ENCODE results near the gene OR1C1. TPM values are rescaled to one million over a fixed set of nuclear protein-coding genes. Genes with fewer than 3 reads are reported as not detected.
"Not testable (repeated sequence)": the region's sequence is repeated elsewhere in the genome, so short reads cannot be mapped to it uniquely, and the experiment has no call there.

The OR1C1 gene
- total RNA-seq = not detected
- long read RNA-seq = 0 reads

GRCh38 chr1:247760456-247760855 lies at the start of gene OR1C1:
TSS of gene OR1C1 (minus strand) at chr1:247760556. CDS start at chr1:247758406, 2,150 bp downstream.
- intact Hi-C loops (cut with micrococcal nuclease) = no loop called here
- DNase-seq (no peak), ATAC-seq (no peak)

GRCh38 chr1:247797518-247797917 lies 37.2 kb upstream of the OR1C1 start:
- intact Hi-C loops (cut with micrococcal nuclease) = no loop called here
- no peak for ATAC-seq

GRCh38 chr1:247769603-247770002 lies 9.2 kb upstream of the OR1C1 start:
- DNase-seq = no peak
- intact Hi-C loops (cut with micrococcal nuclease) = no loop called here
- ATAC-seq = no peak

More at GRCh38 chr1:247797518-247797917, 37.2 kb upstream of the OR1C1 start:
- no peak for DNase-seq

- DNase-seq; intact Hi-C loops (cut with micrococcal nuclease); ATAC-seq: not testable (repeated sequence)
Observed at GRCh38 chr1:247754311-247754710, 6.0 kb downstream of the OR1C1 start.

- intact Hi-C loops (cut with micrococcal nuclease) = no loop called here
- no peak for DNase-seq
- no peak for ATAC-seq
Observed at GRCh38 chr1:247749870-247750269, 10.5 kb downstream of the OR1C1 start.

- DNase-seq (no peak), ATAC-seq (no peak)
- intact Hi-C loops (cut with micrococcal nuclease) = no loop called here
Observed at GRCh38 chr1:247748041-247748440, 12.3 kb downstream of the OR1C1 start, which contains the start of gene OR14A2. TSS of gene OR14A2 (minus strand) at chr1:247748141.

GRCh38 chr1:247747616-247748015 lies 12.7 kb downstream of the OR1C1 start:
- no peak for DNase-seq
- intact Hi-C loops (cut with micrococcal nuclease) = no loop called here
- ATAC-seq = no peak

GRCh38 chr1:247746391-247746935 lies 13.9 kb downstream of the OR1C1 start:
- ATAC-seq = no peak
- no peak for DNase-seq
- intact Hi-C loops (cut with micrococcal nuclease) = no loop called here

- DNase-seq; intact Hi-C loops (cut with micrococcal nuclease); ATAC-seq: not testable (repeated sequence)
Observed at GRCh38 chr1:247742215-247742760, 18.1 kb downstream of the OR1C1 start.

- ATAC-seq (no peak), DNase-seq (no peak)
- intact Hi-C loops (cut with micrococcal nuclease) = no loop called here
Observed at GRCh38 chr1:247741756-247742155, 18.6 kb downstream of the OR1C1 start.

- no peak for DNase-seq
- ATAC-seq = no peak
- intact Hi-C loops (cut with micrococcal nuclease) = no loop called here
Observed at GRCh38 chr1:247740721-247741120, 19.6 kb downstream of the OR1C1 start.

GRCh38 chr1:247738315-247738714 lies 22.0 kb downstream of the OR1C1 start, which contains the start of gene OR14K1:
TSS of gene OR14K1 (plus strand) at chr1:247738615. CDS start at chr1:247738615, 0 bp downstream.
- intact Hi-C loops (cut with micrococcal nuclease) = no loop called here
- DNase-seq (no peak), ATAC-seq (no peak)

- DNase-seq (no peak), ATAC-seq (no peak)
- intact Hi-C loops (cut with micrococcal nuclease) = no loop called here
Observed at GRCh38 chr1:247721222-247721621, 39.1 kb downstream of the OR1C1 start.

GRCh38 chr1:247716546-247716945 lies 43.8 kb downstream of the OR1C1 start, which contains the start of gene OR6F1:
TSS of gene OR6F1 (minus strand) at chr1:247716646. CDS start at chr1:247712755, 3,891 bp downstream.
- intact Hi-C loops (cut with micrococcal nuclease) = no loop called here
- DNase-seq = no peak
- no peak for ATAC-seq

GRCh38 chr1:247713753-247714152 lies 46.6 kb downstream of the OR1C1 start:
- DNase-seq = no peak
- intact Hi-C loops (cut with micrococcal nuclease) = no loop called here
- ATAC-seq = no peak

GRCh38 chr1:247710681-247711080 lies 49.7 kb downstream of the OR1C1 start:
- DNase-seq; ATAC-seq; intact Hi-C loops (cut with micrococcal nuclease): not testable (repeated sequence)

Other genes starting within 250 kb of the OR1C1 start
- not detected for gene OR2C3, start 224.1 kb downstream of the OR1C1 start, total RNA-seq
- gene GCSAML, start 211.4 kb downstream of the OR1C1 start, total RNA-seq = not detected
- gene OR2G2, start 172.2 kb downstream of the OR1C1 start, total RNA-seq = not detected
- not detected for gene OR2G3, start 155.0 kb downstream of the OR1C1 start, total RNA-seq
- gene OR13G1, start 80.8 kb downstream of the OR1C1 start, total RNA-seq = not detected
- gene OR6F1, start 43.9 kb downstream of the OR1C1 start, total RNA-seq = not detected
- gene OR14K1, start 21.9 kb downstream of the OR1C1 start, total RNA-seq = not detected
- not detected for gene OR14A2, start 12.4 kb downstream of the OR1C1 start, total RNA-seq
- gene OR14A16, start 63.6 kb upstream of the OR1C1 start, total RNA-seq = not detected
- gene OR11L1, start 81.3 kb upstream of the OR1C1 start, total RNA-seq = not detected
- gene TRIM58, start 96.6 kb upstream of the OR1C1 start, total RNA-seq = 0.07 TPM
- gene OR2W3, start 135.0 kb upstream of the OR1C1 start, total RNA-seq = not detected
- gene OR2T8, start 159.7 kb upstream of the OR1C1 start, total RNA-seq = not detected
- gene OR2AJ1, start 164.3 kb upstream of the OR1C1 start, total RNA-seq = not detected
- not detected for gene OR2L8, start 188.3 kb upstream of the OR1C1 start, total RNA-seq
- gene OR2AK2, start 204.7 kb upstream of the OR1C1 start, total RNA-seq = not detected